Neural progenitor cell (in vitro differentiated cells): ENCODE measurements around the gene RARG.

Experiments
- EZH2 ChIP-seq: fragments of 200-600 bp; sonication (generic); IDR thresholded peaks from 2 replicates; pipeline ENCODE4 v1.6.1; 2017; ENCODE audit warnings: antibody characterized with exemption, mild to moderate bottlenecking, moderate library complexity
- EZH2phosphoT487 ChIP-seq: fragments of 200-600 bp; sonication (generic); IDR thresholded peaks from 2 replicates; pipeline ENCODE4 v1.6.1; 2017; ENCODE audit warnings: antibody characterized with exemption
- TF ChIP-seq, protein P1 (sequence below): fragments of 200-600 bp; sonication (generic); IDR thresholded peaks from 2 replicates; pipeline ENCODE4 v1.5.1; 2017; ENCODE audit warnings: antibody characterized with exemption, mild to moderate bottlenecking

DNA sequence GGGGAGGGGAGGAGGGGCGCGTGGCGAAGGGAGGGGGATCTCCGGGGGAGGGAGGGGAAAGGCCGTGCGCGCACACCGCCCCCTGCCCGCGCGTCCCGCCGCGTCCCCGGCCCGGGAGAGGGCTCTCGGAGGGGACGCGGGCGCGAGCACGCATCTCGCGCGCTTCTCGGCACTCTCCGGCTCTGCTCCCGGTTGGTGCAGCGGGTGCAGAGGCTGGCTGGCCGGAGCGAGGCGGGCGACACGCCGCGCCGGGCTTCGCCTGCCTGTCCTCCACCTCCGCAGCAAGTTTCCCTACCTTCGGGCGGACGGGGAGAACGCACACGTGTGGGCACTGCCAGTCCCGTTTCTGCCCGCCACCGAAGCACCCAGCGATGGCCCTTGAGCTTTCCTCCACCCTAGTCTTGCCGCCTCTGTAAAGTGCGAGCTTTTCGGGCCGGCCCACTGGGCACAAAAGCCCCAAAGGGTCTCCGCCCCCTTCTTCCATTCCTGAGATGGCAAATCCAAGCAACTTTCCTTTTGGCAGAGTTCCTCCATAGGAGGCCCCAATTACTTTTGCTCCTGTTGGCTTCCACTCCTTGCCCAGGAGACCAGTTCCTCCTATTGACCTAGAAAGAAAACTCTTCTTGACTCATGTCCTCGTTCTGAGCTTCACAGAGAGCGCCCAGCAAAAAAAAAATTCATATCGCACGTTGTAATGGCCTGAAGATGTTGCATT is 50.9 kb downstream of the RARG start:
- TF ChIP-seq EZH2 (no peak), EZH2phosphoT487 (no peak)
- TF ChIP-seq, protein P1, sequence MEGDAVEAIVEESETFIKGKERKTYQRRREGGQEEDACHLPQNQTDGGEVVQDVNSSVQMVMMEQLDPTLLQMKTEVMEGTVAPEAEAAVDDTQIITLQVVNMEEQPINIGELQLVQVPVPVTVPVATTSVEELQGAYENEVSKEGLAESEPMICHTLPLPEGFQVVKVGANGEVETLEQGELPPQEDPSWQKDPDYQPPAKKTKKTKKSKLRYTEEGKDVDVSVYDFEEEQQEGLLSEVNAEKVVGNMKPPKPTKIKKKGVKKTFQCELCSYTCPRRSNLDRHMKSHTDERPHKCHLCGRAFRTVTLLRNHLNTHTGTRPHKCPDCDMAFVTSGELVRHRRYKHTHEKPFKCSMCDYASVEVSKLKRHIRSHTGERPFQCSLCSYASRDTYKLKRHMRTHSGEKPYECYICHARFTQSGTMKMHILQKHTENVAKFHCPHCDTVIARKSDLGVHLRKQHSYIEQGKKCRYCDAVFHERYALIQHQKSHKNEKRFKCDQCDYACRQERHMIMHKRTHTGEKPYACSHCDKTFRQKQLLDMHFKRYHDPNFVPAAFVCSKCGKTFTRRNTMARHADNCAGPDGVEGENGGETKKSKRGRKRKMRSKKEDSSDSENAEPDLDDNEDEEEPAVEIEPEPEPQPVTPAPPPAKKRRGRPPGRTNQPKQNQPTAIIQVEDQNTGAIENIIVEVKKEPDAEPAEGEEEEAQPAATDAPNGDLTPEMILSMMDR: no peak
